A673 (cell line): ENCODE measurements around the gene FCMR.

Experiments used
- CTCF ChIP-seq: fragments of 300-800, 200-600 bp; sonication (generic); conservative IDR thresholded peaks from 2 replicates; pipeline ENCODE4 v1.5.1; 2017; ENCODE audit warnings: low read depth, mild to moderate bottlenecking, antibody characterized with exemption, low read length, moderate library complexity, mixed read lengths
- EZH2 ChIP-seq: fragments of 200-600 bp; sonication (generic); IDR thresholded peaks from 2 replicates; pipeline ENCODE4 v1.6.1; 2017; ENCODE audit warnings: borderline replicate concordance, low read depth, mild to moderate bottlenecking, mixed read lengths, antibody characterized with exemption, low read length; ENCODE audit not compliant: poor library complexity, severe bottlenecking

- TF ChIP-seq CTCF (no peak), EZH2 (no peak)
Observed at GRCh38 chr1:206971029-206971655, 49.4 kb upstream of the FCMR start.
